H1 (cell line): ENCODE data around the gene SEMA4D. TPM values are rescaled to one million over a fixed set of nuclear protein-coding genes. Genes with fewer than 3 reads are reported as not detected.

Source experiments
- CTCF ChIA-PET: fragments of 300-600 bp; sonication (Branson Sonifier 250); formaldehyde crosslinking; loops from one replicate; lab custom pipeline; 2021; ENCODE audit not compliant: partially characterized antibody; lab: Charles Lee
- POLR2A ChIA-PET: fragments of 300-600 bp; sonication (Branson Sonifier 250); formaldehyde crosslinking; loops from one replicate; lab custom pipeline; 2021; ENCODE audit warnings: inconsistent platforms; ENCODE audit not compliant: partially characterized antibody; lab: Charles Lee
- DNase-seq, 2 experiments: peaks; one replicate each; pipeline versions ENCODE4 v3.0.0 to v3.0.0-alpha.2; 2010 to 2022; ENCODE audit warnings: low spot score in 2 of 2, low read depth in 1 of 2, mixed read lengths in 1 of 2
- FAIRE-seq: peaks from 2 replicates; lab custom pipeline; 2011; peaks lifted over from hg19 to GRCh38; lab: Jason Lieb, UNC
- H2AFZ ChIP-seq: 2 replicates; pipeline ENCODE4 v1.8.1; 2012; ENCODE audit warnings: low read length, inconsistent platforms
- H2AK5ac ChIP-seq: 2 replicates; pipeline ENCODE4 v1.6.1; 2013; ENCODE audit warnings: low read depth, low read length
- H2BK120ac ChIP-seq: replicated peaks from 2 replicates; pipeline ENCODE3; 2013; ENCODE audit warnings: low read depth, low read length, inconsistent platforms
- H2BK12ac ChIP-seq: 2 replicates; pipeline ENCODE4 v1.6.1; 2013; ENCODE audit warnings: low read depth, low read length
- H2BK15ac ChIP-seq: 2 replicates; pipeline ENCODE4 v1.6.1; 2013; ENCODE audit warnings: low read length
- H2BK20ac ChIP-seq: 2 replicates; pipeline ENCODE4 v1.6.1; 2013; ENCODE audit warnings: low read length
- H2BK5ac ChIP-seq: 2 replicates; pipeline ENCODE4 v1.6.1; 2013; ENCODE audit warnings: low read depth, low read length
- H3K14ac ChIP-seq: 2 replicates; pipeline ENCODE4 v1.6.1; 2013; ENCODE audit warnings: inconsistent platforms; ENCODE audit not compliant: insufficient read length
- H3K18ac ChIP-seq: 2 replicates; pipeline ENCODE4 v1.6.1; 2013; ENCODE audit warnings: low read length; ENCODE audit errors: extremely low read depth
- H3K23ac ChIP-seq: 2 replicates; pipeline ENCODE4 v1.6.1; 2013; ENCODE audit warnings: inconsistent platforms; ENCODE audit not compliant: insufficient read length
- H3K23me2 ChIP-seq: 2 replicates; pipeline ENCODE4 v1.6.1; 2013; ENCODE audit warnings: low read depth, low read length
- H3K27ac ChIP-seq: 2 replicates; pipeline ENCODE4 v1.6.1; 2011; ENCODE audit warnings: low read depth, low read length, inconsistent platforms
- H3K27me3 ChIP-seq, 4 experiments: replicated peaks in 1 of 4; 1 replicate in 1 of 4; 2 replicates in 3 of 4; pipeline versions ENCODE4 v1.6.1 to v1.8.1; 2011 to 2013; ENCODE audit warnings: low read length in 3 of 4, mild to moderate bottlenecking in 3 of 4, inconsistent platforms in 2 of 4, mixed read lengths in 2 of 4, moderate library complexity in 1 of 4; ENCODE audit not compliant: control insufficient read depth in 3 of 4, insufficient read depth in 3 of 4; ENCODE audit errors: extremely low read depth in 1 of 4
- H3K36me3 ChIP-seq, 4 experiments: 2 replicates each; pipeline versions ENCODE4 v1.6.1 to v1.8.1; 2011 to 2013; ENCODE audit warnings: mild to moderate bottlenecking in 4 of 4, low read length in 3 of 4, moderate library complexity in 2 of 4, control low read depth in 1 of 4, inconsistent platforms in 1 of 4; ENCODE audit not compliant: insufficient read depth in 4 of 4, control insufficient read depth in 2 of 4
- H3K4ac ChIP-seq: replicated peaks from 2 replicates; pipeline ENCODE3; 2013; ENCODE audit warnings: low read length, low read depth, mixed read lengths, inconsistent platforms; ENCODE audit not compliant: insufficient read length
- H3K4me1 ChIP-seq, 4 experiments: replicated peaks in 1 of 4; 1 replicate in 1 of 4; 2 replicates in 3 of 4; pipeline versions ENCODE4 v1.6.1 to v1.8.1; 2011 to 2013; ENCODE audit warnings: low read length in 3 of 4, inconsistent platforms in 2 of 4, mixed read lengths in 1 of 4; ENCODE audit not compliant: insufficient read depth in 4 of 4, control insufficient read depth in 3 of 4
- H3K4me2 ChIP-seq, 2 experiments: 2 replicates each; pipeline versions ENCODE4 v1.6.1 to v1.8.1; 2011 to 2013; ENCODE audit warnings: low read depth in 2 of 2, low read length in 2 of 2, control low read depth in 1 of 2, inconsistent platforms in 1 of 2, mild to moderate bottlenecking in 1 of 2; ENCODE audit not compliant: insufficient read depth in 1 of 2
- H3K4me3 ChIP-seq, 4 experiments: fragments of 200-600, 300-600 bp in 1 of 4; sonication (generic), shearing (Covaris generic), sonication (Bioruptor Twin) in 1 of 4; 2 replicates each; pipeline versions ENCODE4 v1.5.1 to v1.8.1; 2011 to 2016; ENCODE audit warnings: low read length in 4 of 4, low read depth in 3 of 4, control low read depth in 2 of 4, inconsistent platforms in 2 of 4, mild to moderate bottlenecking in 2 of 4, mixed read lengths in 1 of 4, moderate library complexity in 1 of 4; ENCODE audit not compliant: insufficient read depth in 2 of 4; ENCODE audit errors: extremely low read depth in 1 of 4
- H3K56ac ChIP-seq: replicated peaks from 2 replicates; pipeline ENCODE3; 2013; ENCODE audit warnings: low read depth, mild to moderate bottlenecking, mixed read lengths, low read length, inconsistent platforms; ENCODE audit not compliant: insufficient read length
- H3K79me1 ChIP-seq: 2 replicates; pipeline ENCODE4 v1.6.1; 2013; ENCODE audit warnings: low read depth, low read length, control low read depth
- H3K79me2 ChIP-seq, 2 experiments: 2 replicates each; pipeline versions ENCODE4 v1.6.1 to v1.8.1; 2012 to 2013; ENCODE audit warnings: low read length in 2 of 2, mild to moderate bottlenecking in 2 of 2, inconsistent platforms in 1 of 2; ENCODE audit not compliant: insufficient read depth in 2 of 2, control insufficient read depth in 1 of 2
- H3K9ac ChIP-seq, 4 experiments: replicated peaks in 1 of 4; 1 replicate in 1 of 4; 2 replicates in 3 of 4; pipeline versions ENCODE4 v1.6.1 to v1.8.1; 2011 to 2013; ENCODE audit warnings: low read depth in 3 of 4, low read length in 3 of 4, control low read depth in 2 of 4, mild to moderate bottlenecking in 2 of 4, moderate library complexity in 2 of 4, inconsistent platforms in 1 of 4; ENCODE audit errors: extremely low read depth in 1 of 4
- H3K9me3 ChIP-seq, 2 experiments: 2 replicates each; pipeline versions ENCODE4 v1.6.1 to v1.8.1; 2012 to 2013; ENCODE audit warnings: mild to moderate bottlenecking in 2 of 2, moderate library complexity in 2 of 2, control low read depth in 1 of 2, inconsistent platforms in 1 of 2, low read depth in 1 of 2, low read length in 1 of 2, mixed read lengths in 1 of 2; ENCODE audit not compliant: insufficient read depth in 2 of 2
- H4K20me1 ChIP-seq, 2 experiments: replicated peaks in 1 of 2; 2 replicates each; pipeline versions ENCODE3 to v1.8.1; 2011 to 2013; ENCODE audit warnings: inconsistent platforms in 2 of 2, low read length in 2 of 2, mild to moderate bottlenecking in 1 of 2; ENCODE audit not compliant: insufficient read depth in 2 of 2, control insufficient read depth in 1 of 2
- H4K5ac ChIP-seq: 2 replicates; pipeline ENCODE4 v1.6.1; 2013; ENCODE audit warnings: low read length, low read depth, mixed read lengths, inconsistent platforms; ENCODE audit not compliant: insufficient read length
- H4K8ac ChIP-seq: 2 replicates; pipeline ENCODE4 v1.8.0; 2013; ENCODE audit warnings: mild to moderate bottlenecking, moderate library complexity, low read length, inconsistent platforms; ENCODE audit not compliant: insufficient read depth; ENCODE audit errors: extremely low read depth
- H4K91ac ChIP-seq: replicated peaks from 2 replicates; pipeline ENCODE3; 2013; ENCODE audit warnings: low read length, mixed read lengths, inconsistent platforms; ENCODE audit not compliant: insufficient read length
- BCL11A ChIP-seq, 2 experiments: IDR thresholded peaks; one replicate each; pipeline ENCODE4 v1.6.1; 2011; ENCODE audit warnings: low read depth in 2 of 2, low read length in 2 of 2, mild to moderate bottlenecking in 2 of 2
- CBX5 ChIP-seq: fragments of 300-800, 300-1000 bp; sonication (generic); IDR thresholded peaks from 2 replicates; pipeline ENCODE4 v1.7.1; 2016; ENCODE audit warnings: antibody characterized with exemption, low read length, low read depth
- EP300 ChIP-seq, 2 experiments: IDR thresholded peaks; 1 replicate in 1 of 2; 2 replicates in 1 of 2; pipeline ENCODE4 v1.6.1; 2011 to 2012; ENCODE audit warnings: low read depth in 2 of 2, low read length in 2 of 2, mild to moderate bottlenecking in 2 of 2, borderline replicate concordance in 1 of 2, inconsistent platforms in 1 of 2, moderate library complexity in 1 of 2
- FOSL1 ChIP-seq: IDR thresholded peaks from 2 replicates; pipeline ENCODE4 v1.6.1; 2011; ENCODE audit warnings: mild to moderate bottlenecking, low read depth, low read length, moderate library complexity; ENCODE audit not compliant: insufficient read depth
- HDAC2 ChIP-seq, 2 experiments: fragments of 300-600 bp in 1 of 2; sonication (generic) in 1 of 2; IDR thresholded peaks; 2 replicates each; pipeline ENCODE4 v1.6.1; 2011 to 2012; ENCODE audit warnings: low read depth in 2 of 2, low read length in 2 of 2, mild to moderate bottlenecking in 2 of 2, moderate library complexity in 2 of 2, borderline replicate concordance in 1 of 2, inconsistent platforms in 1 of 2
- MAFK ChIP-seq: IDR thresholded peaks from 2 replicates; pipeline ENCODE4 v1.6.1; 2012; ENCODE audit warnings: low read depth, mild to moderate bottlenecking, improper control_type of control experiment, low read length
- NANOG ChIP-seq: IDR thresholded peaks from 2 replicates; pipeline ENCODE4 v1.6.1; 2011; ENCODE audit warnings: low read length, low read depth, mild to moderate bottlenecking, inconsistent platforms; ENCODE audit not compliant: insufficient read depth, poor library complexity, severe bottlenecking
- POLR2A ChIP-seq, 2 experiments: IDR thresholded peaks; 1 replicate in 1 of 2; 2 replicates in 1 of 2; pipeline ENCODE4 v1.6.1; 2011; ENCODE audit warnings: low read depth in 2 of 2, low read length in 2 of 2, mild to moderate bottlenecking in 2 of 2; ENCODE audit errors: control extremely low read depth in 1 of 2
- POU5F1 ChIP-seq: IDR thresholded peaks from 2 replicates; pipeline ENCODE4 v1.6.1; 2011; ENCODE audit warnings: low read depth, mild to moderate bottlenecking, low read length, moderate library complexity
- RFX5 ChIP-seq: IDR thresholded peaks from 2 replicates; pipeline ENCODE4 v1.6.1; 2011; ENCODE audit warnings: low read depth, low read length, improper control_type of control experiment, borderline replicate concordance
- SIN3A ChIP-seq, 2 experiments: IDR thresholded peaks in 1 of 2; conservative IDR thresholded peaks in 1 of 2; 2 replicates each; pipeline ENCODE4 v1.6.1; 2011 to 2012; ENCODE audit warnings: low read length in 2 of 2, improper control_type of control experiment in 1 of 2, low read depth in 1 of 2, mild to moderate bottlenecking in 1 of 2
- TBP ChIP-seq: IDR thresholded peaks from 2 replicates; pipeline ENCODE4 v1.6.1; 2011; ENCODE audit warnings: low read depth, low read length, improper control_type of control experiment
- ZNF274 ChIP-seq: IDR thresholded peaks from 2 replicates; pipeline ENCODE4 v1.7.0; 2012; ENCODE audit warnings: low read length, borderline replicate concordance; ENCODE audit errors: extremely low read depth
- WGBS, 2 experiments: shearing (Covaris generic) in 1 of 2; methylation state at CpG; one replicate each; pipeline versions ENCODE4 v1.1.6 to v1.1.7; 2013 to 2015; ENCODE audit warnings: low lambda C conversion rate in 2 of 2, mixed read lengths in 2 of 2, inconsistent platforms in 1 of 2, low coverage in 1 of 2, missing lambda C conversion rate in 1 of 2; ENCODE audit not compliant: insufficient replicate concordance in 2 of 2, insufficient coverage in 1 of 2, insufficient read length in 1 of 2; ENCODE audit errors: extremely low coverage in 1 of 2, missing lambda C conversion rate in 1 of 2; 5-methylcytosine and 5-hydroxymethylcytosine counted together
- polyA plus RNA-seq, 7 experiments: library from polyadenylated mRNA; depleted of rRNA in 3 of 7; stranded (reverse) in 5 of 7; unstranded in 2 of 7; fragments of >200 nt in 5 of 7; fragments of 200-250 nt in 2 of 7; gene quantifications; 1 replicate in 5 of 7; 2 replicates in 1 of 7; 4 replicates in 1 of 7; pipeline versions ENCODE4 v1.2.1 to v1.2.3, GENCODE V29; 2011 to 2013; ENCODE audit warnings: missing spikeins in 2 of 7, mixed read lengths in 2 of 7
- total RNA-seq: library from RNA; stranded (reverse); fragmentation: NEBNext Ultra II Directional; extraction: Animal tissue kit (Norgen Biotek cat#: 25700); gene quantifications from 2 replicates; pipeline ENCODE4 v1.2.1, GENCODE V29; 2021

Gene SEMA4D
- total and polyA plus RNA-seq, 2 of the 8 experiments (the other 6 are each of a cell fraction or from before 2014, with no cell fraction given) = 21.0 to 70.4 TPM

DNA sequence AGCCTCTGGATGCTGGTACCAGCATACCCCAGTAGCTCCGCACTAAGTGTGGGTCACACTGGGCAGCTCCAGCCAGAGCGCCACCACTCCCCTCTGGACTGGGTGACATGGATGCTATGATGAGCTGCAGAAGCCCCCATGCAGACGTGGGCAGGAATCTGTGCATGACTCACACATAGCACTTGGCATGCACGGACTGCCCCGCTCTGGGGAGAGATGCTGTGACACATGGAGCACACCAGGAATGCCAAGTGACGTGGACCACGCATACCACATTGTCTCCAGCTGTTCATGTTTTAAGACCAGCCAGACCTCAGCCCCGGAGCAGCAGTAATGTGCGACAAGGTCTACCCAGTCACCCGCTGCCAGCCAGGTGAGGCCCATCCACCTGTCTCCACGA is 64.1 kb downstream of the SEMA4D start:
- peaks cover 0 to 62% of the 10 kb centered on the region in 2 experiments; a peak in 2 of 4 replicates for H3K79me2 ChIP-seq

More for the DNA sequence above, 64.1 kb downstream of the SEMA4D start:
- H2AK5ac ChIP-seq = peak overlapping the region; percentile 94
- H2BK12ac ChIP-seq = peak overlapping the region; percentile 98
- H3K14ac ChIP-seq = peak overlapping the region; percentile 4
- no peaks in the 10 kb centered on the region for H3K27me3 ChIP-seq
- 92% methylated on average over 11 of the region's 11 CpGs; no CpG with 5 or more reads in 1 of the 2 experiments for WGBS, 2 experiments
- H4K5ac ChIP-seq = peak overlapping the region; percentile 55
- ChIA-PET CTCF (interaction anchor here (0.8 to 1.4 kb wide), 2 partner anchors 115 to 131 kb away, joined by 3 to 6 read pairs; no protein-coding TSS in a partner anchor), POLR2A (interaction anchor here (0.9 to 2.0 kb wide), 2 partner anchors 26 to 115 kb away, joined by 3 to 5 read pairs; no protein-coding TSS in a partner anchor)
- H4K20me1 ChIP-seq = no peaks in the 10 kb centered on the region
- H3K18ac ChIP-seq = peak overlapping the region; percentile 99
- H3K79me1 ChIP-seq = peaks cover 22% of the 10 kb centered on the region
- peak overlapping the region; percentile 78 for H4K8ac ChIP-seq
- peak overlapping the region; percentile 91 for H2BK120ac ChIP-seq
- peak overlapping the region; percentile 99 for H2BK15ac ChIP-seq
- H2AFZ ChIP-seq = no peak overlapping the region
- no peak overlapping the region for H3K4me3 ChIP-seq
- no peaks in the 10 kb centered on the region for H3K36me3 ChIP-seq
- no peaks in the 10 kb centered on the region for H3K23me2 ChIP-seq
- peaks cover 26 to 54% (median 41%) of the 10 kb centered on the region in 4 experiments for H3K4me1 ChIP-seq
- H3K56ac ChIP-seq = no peak overlapping the region
- peak overlapping the region; percentile 98 for H4K91ac ChIP-seq
- no peak overlapping the region for H3K23ac ChIP-seq
- H2BK5ac ChIP-seq = peak overlapping the region; percentile 94
- peak overlapping the region; percentile 72 for H3K4ac ChIP-seq
- no peak for DNase-seq
- H3K4me2 ChIP-seq = no peak overlapping the region
- peak overlapping the region; percentile 95 for H3K27ac ChIP-seq
- no peaks in the 10 kb centered on the region for H3K9me3 ChIP-seq
- no peak for TF ChIP-seq HDAC2 (IDR thresholded peaks at IDR 0.05; ENCODE audit: borderline replicate concordance in 1 of 2, low read depth in 2 of 2, low read length in 2 of 2)
- no peak for TF ChIP-seq NANOG
- TF ChIP-seq BCL11A (IDR thresholded peaks at IDR 0.05; ENCODE audit: low read depth in 2 of 2, low read length in 2 of 2) = no peak
- TF ChIP-seq SIN3A (conservative IDR thresholded peaks at IDR 0.05 in 1 of 2, IDR thresholded peaks at IDR 0.05 in 1 of 2; ENCODE audit: low read depth in 1 of 2, low read length in 2 of 2) = no peak
- TF ChIP-seq FOSL1 = no peak
- no peak for TF ChIP-seq POU5F1
- TF ChIP-seq EP300 (IDR thresholded peaks at IDR 0.05; ENCODE audit: borderline replicate concordance in 1 of 2, low read depth in 2 of 2, low read length in 2 of 2) = no peak
- TF ChIP-seq CBX5 = no peak
- no peak for TF ChIP-seq POLR2A (IDR thresholded peaks at IDR 0.05; ENCODE audit: control extremely low read depth in 1 of 2, low read depth in 2 of 2, low read length in 2 of 2)
- no peak for TF ChIP-seq ZNF274
- TF ChIP-seq TBP = no peak
- no peak for TF ChIP-seq MAFK
- no peak for TF ChIP-seq RFX5
- no peak for FAIRE-seq
- H3K9ac ChIP-seq = no peak overlapping the region
- peak overlapping the region; percentile 98 for H2BK20ac ChIP-seq
